Measurements from ENCODE around the gene GPR4. TPM values are rescaled to one million over a fixed set of nuclear protein-coding genes. Genes with fewer than 3 reads are reported as not detected.

Gene GPR4
- total RNA-seq, 1 donor: not detected

- peak; percentile 79 for DNase-seq (ENCODE audit: low read depth)
- no peak overlapping the region for H3K4me3 ChIP-seq (ENCODE audit: low read depth, low read length)
- peak; percentile 100 for TF ChIP-seq CTCF (IDR thresholded peaks at IDR 0.05; ENCODE audit: insufficient read depth, low read length)
Measured at GRCh38 chr19:45643024-45643926, 41.3 kb upstream of the GPR4 start.

- TF ChIP-seq CTCF (IDR thresholded peaks at IDR 0.05; ENCODE audit: insufficient read depth, low read length): no peak
- DNase-seq (ENCODE audit: low read depth): peak; percentile 63
- H3K4me3 ChIP-seq (ENCODE audit: low read depth, low read length): peak overlapping the region; percentile 51
Measured at GRCh38 chr19:45641274-45642105, 39.5 kb upstream of the GPR4 start.

GRCh38 chr19:45640849-45641273 is 38.8 kb upstream of the GPR4 start:
- DNase-seq (ENCODE audit: low read depth): no peak
- no peak for TF ChIP-seq CTCF (IDR thresholded peaks at IDR 0.05; ENCODE audit: insufficient read depth, low read length)
- H3K4me3 ChIP-seq (ENCODE audit: low read depth, low read length): no peak overlapping the region

GRCh38 chr19:45638930-45639729 is 37.1 kb upstream of the GPR4 start, which contains the start of gene EML2:
EML2 (minus strand) TSS chr19:45639397; CDS start chr19:45639376, 21 bp downstream.
- peak; percentile 33 for TF ChIP-seq CTCF (IDR thresholded peaks at IDR 0.05; ENCODE audit: insufficient read depth, low read length)
- peak within 1 kb of the TSS; percentile 77 for H3K4me3 ChIP-seq (ENCODE audit: low read depth, low read length)
- DNase-seq (ENCODE audit: low read depth): no peak

- peak; percentile 32 for DNase-seq (ENCODE audit: low read depth)
- no peak for TF ChIP-seq CTCF (IDR thresholded peaks at IDR 0.05; ENCODE audit: insufficient read depth, low read length)
- peak overlapping the region; percentile 77 for H3K4me3 ChIP-seq (ENCODE audit: low read depth, low read length)
Measured at GRCh38 chr19:45637890-45638667, 36.1 kb upstream of the GPR4 start.
